Superior temporal gyrus (tissue), 1 donor: ENCODE results near the gene ARL4A.

Experiments
- DNase-seq: peaks from one replicate; pipeline ENCODE4 v3.0.0-alpha.2; 2016; ENCODE audit errors: extremely low spot score

The ARL4A gene

DNA sequence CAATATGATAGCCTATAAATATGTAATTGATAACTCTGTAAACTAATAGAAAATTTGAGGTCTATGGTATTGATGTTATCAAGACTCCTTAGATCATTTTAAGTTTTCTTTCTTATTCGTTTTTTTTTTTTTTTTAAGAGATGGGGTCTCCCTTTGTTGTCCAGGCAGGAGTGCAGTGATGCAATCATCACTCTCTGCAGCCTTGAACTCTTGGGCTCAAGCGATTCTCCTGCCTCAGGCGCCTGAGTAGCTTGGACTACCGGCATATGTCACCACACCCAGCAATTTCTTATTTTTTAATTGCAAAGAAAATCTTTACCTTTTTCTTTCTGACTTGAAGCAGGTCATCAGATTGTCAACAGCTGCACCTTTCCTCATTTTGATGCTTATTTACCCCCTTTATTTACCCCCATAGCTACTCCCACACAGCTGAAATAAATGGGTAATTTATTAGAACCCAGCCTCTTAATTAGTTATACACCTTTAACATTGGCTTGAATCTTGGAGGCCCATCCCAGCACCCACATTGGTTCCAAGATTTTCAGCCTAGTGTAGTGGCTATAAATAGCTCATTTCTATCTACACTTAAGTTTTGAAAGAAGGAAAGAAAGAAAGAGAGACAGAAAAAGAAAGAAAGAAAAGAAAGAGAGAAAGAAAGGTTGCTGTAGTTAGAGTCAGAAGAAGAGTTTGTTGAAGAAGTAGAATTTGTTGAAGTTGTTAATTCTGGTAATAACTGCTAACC lies 38.3 kb downstream of the ARL4A start:
- DNase-seq: no peak

DNA sequence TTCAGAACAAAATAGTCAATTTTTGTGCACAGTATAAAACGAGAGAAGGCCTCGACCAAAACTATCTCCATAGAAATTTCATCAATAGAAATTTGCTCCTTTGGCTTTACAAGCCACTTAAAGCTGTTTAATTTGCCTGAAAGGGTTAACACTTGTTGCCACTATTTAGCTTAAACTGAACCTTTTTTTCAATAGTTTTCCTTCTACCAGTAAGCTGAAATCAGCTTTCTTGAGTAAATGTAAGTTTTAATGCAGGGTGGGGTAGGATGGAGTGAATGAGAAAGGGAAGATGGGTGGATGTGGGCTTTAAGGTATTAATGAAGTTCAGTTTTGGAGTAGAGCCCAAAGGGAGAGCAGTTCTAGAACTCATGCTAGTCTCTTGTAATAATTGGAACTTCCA lies 39.5 kb downstream of the ARL4A start:
- no peak for DNase-seq

DNA sequence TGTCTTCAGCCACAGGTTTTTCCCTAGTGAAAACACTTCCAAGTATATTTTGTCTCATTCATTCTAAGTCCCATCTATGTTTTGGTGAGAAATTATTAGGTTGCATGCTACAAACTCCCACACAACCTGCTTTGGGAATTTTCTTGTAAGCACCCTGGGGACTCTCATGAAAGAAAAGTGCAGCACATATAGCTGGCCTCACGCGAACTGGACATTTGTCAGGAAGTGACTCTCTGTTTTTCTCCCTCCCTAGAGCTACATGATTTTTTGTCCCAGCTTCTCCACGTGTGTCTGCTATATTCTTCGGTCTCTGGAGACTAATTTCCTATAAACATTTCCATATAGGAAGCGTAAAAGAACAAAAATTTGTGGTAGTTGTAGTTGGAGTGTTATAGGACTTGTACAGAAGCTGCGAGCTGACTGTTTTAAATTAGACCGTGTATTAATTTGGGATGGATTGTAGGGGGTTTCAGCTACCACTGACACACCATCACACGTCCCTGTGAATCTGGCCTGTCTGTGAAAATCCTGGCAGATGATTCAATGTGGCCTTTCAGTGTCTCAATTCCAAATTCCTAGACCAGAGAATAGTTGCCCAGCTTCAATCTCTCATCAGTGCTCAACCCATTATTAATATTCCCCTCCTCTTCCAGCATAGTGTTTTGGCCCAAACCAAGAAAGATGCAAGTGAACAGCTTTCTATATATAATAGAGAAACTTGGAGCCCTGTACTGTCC lies 40.2 kb downstream of the ARL4A start:
- no peak for DNase-seq

DNA sequence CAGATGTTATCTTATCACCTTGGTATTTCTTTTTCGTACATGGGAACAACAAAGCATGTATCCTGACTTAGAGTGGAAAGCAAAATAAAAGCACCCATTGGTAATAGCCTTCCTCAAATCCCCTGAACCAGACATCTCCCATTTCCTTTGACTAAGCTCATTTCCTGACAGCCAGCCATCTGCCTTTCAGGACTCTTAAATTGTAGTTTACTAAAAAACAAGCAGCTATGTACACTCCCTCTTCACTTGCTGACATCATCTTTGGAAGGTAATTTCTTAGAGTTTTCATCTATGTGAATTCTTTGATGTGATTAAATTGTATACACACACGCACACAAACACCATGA lies 40.7 kb downstream of the ARL4A start:
- DNase-seq: no peak

DNA sequence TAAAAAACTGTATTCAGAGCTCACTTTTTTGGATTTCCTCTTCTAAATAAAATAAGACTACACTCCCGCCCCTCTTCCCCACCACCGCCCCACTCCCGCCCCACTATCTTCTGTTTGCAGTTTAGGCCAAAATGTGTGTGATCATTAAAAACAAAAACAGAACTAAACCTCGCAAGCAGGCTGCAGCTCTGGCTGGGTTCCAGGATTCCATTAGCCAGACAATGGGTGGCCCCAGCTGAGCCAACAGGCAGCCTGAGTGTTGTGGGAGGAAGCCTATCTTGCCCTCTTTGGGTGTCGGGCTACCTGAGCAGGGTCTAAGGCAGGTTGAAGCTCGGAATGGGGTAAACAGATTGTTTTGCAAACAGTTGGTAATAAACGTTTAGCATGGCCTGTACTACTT lies 41.7 kb downstream of the ARL4A start:
- DNase-seq: no peak

DNA sequence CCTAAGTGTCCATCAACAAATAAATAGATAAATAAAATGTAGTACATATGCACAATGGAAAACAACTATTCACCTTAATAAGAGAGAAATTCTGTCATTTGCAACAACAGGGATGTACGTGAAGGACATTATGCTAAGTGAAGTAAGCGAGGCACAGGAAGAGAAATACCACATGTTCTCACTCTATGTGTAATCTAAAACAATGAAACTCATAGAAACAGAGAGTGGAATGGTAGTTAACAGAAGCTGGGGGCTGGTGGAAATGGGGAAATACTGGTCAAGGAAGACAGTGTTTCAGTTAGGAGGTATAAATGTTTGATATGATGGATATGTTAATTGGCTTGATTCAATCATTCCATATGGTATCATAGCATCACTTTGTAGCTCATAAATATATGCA lies 43.1 kb downstream of the ARL4A start:
- DNase-seq: no peak

DNA sequence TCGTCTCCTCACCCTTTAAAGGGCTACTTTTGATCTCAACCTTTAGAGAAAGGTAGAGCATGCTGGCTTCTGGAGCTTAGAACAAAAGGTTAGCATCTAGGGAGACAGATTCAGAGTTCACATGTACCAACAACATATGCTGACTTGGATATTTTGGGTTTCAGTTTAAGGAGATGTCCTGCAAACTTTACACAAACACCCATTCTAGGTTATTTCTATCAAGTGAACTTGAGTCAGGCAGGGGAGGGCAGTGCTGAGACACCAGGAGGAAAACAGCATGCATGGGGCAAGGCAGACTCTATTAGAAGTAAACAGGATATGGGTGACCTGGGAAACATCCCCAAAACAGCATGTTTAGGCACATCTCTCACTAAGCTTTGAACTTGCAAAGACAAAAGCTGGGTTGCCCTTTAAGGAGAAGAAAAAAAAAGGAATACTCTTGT lies 43.8 kb downstream of the ARL4A start:
- DNase-seq: no peak

DNA sequence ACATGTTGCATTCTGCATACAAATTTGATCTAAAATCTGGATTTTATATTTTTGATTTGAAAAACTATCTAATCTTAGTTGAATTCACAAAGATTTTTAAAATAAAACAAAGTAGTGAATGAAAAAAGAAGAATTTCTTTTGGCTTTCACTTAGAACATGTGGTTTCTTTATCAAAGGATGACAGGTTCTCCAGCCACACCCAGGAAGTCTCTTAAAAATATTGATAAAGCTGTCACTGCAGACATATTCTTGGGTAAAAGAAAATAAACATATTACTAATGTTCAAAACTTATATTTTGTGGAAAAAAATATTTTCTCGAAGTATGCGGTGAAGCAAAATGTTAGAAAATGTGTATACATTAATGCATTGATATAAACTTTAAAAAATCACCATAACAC lies 44.3 kb downstream of the ARL4A start:
- DNase-seq: no peak

DNA sequence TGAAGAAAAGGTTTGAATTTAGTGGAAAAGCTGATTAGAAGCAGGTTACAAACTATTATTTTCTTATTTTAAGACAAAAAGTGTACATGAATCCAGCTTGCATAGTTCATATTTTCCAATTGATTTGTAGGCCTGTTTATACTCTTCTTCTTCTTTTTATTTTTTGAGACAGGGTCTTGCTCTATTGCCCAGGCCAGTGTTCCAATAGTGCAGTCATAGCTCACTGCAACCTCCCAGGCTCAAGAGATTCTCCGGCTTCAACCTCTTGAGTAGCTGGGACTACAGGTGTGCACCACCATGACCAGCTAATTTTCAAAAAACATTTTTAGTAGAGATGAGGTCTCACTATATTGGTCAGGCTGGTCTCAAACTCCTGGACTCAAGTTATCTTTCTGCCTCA lies 45.0 kb downstream of the ARL4A start:
- DNase-seq: no peak

DNA sequence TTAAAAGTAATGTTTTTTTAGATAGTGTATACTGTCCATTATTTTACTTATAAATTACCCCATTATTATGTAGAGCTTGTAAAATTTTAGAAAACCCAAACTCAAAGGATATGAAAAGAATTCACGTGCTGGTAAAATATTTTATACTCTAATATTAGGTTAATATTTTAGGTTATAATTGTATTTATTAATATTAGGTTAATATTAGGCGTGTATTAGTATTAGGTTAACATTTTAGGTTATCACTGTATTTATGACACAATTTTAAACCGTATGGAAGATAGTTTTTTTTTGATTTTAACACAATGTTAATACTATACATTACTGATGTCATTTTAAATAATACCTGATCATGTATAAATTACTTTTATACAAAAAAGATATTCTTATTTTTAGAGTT lies 48.5 kb downstream of the ARL4A start:
- DNase-seq: no peak

DNA sequence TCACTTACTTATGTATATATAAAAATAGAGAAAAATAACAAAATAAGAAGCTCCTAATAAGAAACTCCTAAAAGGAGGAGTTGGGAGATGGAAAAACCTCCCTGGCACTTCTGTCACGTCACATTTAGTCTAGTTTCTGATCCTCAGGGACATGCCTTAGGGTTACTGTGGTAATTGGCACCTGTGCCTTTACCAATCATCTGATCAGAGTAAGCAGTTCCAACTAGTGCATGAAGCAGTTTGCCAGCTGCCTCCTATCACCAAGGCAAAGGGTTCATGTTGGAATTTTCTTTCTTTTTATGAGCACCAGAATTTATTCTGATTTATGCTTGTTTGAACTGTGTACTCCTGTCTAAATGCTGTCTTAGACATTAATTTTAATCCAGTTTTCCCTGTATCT lies 49.9 kb downstream of the ARL4A start:
- DNase-seq: no peak

DNA sequence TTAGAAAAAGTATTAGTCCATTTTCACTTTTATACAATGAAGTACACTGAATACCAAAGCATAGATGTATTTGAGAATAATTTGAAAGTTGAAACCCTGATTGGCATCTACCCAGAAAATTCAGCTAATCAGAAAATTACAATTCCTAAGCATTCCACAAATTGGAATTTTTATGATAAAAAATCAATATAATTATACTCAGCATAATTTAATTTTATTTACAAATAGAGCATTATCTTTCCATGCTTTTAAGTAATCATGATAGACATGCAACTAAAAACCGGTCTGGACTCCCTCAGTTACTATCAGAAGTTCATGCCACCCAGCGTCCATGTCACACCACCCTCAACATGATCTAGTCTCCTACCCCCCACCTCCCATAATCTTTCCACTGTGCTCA lies 50.4 kb downstream of the ARL4A start:
- no peak for DNase-seq

DNA sequence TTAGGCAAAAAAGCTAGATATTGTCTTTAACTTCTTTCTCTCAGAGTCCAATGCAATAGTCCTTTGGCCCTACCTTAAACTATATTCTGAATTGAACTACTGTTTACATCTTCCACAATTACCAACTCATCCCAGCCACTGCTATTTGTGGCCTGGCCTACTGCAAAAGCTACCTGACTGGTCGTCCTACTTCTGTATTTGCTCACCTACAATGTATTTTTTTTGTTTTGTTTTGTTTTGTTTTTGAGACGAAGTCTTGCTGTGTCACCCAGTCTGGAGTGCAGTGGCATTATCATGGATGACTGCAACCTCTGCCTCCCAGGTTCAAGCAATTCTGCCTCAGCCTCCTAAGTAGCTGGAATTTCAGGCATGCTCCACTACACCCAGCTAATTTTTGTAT lies 51.2 kb downstream of the ARL4A start:
- DNase-seq: no peak
